GM19240 (cell line): Measurements from ENCODE around the gene SBNO2.

Source experiments
- DNase-seq: peaks from one replicate; pipeline ENCODE4 v3.0.0; 2011; ENCODE audit warnings: low spot score; ENCODE audit not compliant: insufficient read length

Gene SBNO2

DNA sequence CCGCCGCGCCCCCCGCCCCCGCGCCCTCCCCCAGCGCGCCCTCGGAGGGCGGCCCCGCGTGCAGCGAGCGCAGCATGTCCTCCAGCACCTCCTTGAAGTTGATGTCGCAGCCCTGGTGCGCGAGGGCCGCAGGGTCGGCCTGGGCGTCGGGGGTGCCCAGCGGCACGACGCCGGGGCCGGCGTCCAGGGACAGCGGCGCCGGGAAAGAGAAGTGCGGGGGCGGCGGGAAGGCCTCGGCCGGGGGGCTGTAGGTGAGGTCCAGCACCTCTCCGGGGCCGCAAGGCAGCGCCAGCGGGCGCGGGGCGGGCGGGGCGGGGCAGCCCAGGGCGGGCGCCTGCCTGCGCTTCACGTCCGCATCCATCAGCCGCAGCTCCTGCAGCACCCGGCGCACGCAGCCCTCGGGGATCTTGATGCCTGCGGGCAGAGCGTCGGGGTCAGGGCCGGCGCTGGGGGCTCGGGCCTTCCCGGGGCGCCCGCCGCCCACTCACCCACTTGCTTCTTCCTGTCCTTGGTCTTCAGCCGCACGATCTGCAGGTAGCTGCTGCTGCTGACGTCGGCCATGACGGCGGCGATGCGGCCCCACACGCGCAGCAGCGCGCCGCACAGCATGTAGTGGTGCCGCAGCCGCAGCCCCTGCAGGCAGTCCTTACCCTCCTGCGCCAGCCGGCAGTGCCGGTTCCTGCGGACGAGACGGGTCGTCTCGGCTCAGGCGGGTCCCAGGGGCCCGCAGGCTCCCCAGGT, 65.6 kb downstream of the SBNO2 start:
- no peak for DNase-seq

DNA sequence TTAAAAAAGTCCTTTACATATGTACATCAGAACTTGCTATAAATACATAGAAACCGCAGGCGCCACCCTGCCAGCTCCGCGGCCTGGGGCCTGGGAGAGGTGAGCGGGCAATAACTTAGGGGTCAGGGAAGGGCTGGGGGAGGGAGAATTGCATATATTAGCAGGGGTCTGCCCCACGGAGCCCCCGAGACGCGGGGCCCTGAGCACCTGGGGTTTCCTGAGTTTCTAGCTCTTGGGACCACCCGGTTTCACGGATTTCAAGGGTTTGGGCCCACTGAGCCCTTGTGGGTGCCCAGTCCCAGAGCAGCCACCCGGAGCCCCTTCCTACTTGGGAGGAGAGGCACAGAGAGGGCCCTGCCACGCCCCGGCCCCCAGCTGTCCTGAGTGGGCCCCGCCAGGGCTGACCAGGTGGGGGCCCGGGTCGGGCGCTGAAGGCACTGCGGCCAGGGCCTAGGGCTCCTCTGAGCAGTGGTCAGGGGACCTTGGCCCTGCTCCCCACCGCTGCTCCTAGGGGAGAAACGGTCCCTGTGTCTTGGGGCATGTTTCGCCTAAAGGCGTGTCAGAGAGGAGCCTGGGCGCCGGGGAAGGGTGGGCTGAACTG, 66.3 kb downstream of the SBNO2 start:
- no peak for DNase-seq

DNA sequence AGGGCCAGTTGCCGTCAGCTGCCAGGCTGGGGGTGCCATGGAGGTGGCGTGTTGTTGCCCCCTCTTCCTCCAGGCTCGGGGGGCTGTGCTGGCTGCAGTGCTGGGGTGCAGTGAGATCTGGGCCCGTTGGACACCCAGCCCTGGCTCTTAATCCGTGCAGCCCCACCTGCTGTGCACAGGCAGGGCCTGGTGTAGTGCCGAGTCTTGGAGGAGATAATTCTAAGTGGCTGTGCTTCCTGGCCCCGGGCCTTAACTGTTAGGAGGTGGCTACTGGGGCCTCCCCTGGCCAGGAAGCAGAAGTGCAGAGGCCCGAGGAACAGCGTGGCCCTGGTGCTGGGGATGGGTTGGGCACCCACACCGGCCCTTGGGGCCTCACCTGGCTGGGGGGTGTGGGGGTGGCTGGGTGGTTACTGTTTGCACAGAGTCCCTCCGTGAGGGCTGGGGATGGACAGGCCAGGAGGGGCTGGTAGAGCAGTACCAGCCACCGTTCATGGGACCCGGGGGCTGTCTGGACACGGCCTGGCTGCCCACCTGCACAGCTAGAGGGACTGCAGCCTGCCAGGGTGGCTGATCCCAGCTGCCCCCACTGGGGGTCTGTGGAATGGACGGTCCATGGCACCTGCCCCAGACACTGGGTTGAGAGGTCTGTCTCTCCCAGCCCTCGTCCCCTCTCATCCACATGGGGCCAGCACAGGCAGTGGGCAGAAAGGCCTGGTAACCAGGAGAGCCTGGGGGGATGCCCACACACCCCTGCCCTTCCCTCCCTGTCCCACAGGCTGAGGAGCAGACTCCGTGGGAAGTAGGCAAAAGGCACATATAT, 67.0 kb downstream of the SBNO2 start:
- DNase-seq: no peak

DNA sequence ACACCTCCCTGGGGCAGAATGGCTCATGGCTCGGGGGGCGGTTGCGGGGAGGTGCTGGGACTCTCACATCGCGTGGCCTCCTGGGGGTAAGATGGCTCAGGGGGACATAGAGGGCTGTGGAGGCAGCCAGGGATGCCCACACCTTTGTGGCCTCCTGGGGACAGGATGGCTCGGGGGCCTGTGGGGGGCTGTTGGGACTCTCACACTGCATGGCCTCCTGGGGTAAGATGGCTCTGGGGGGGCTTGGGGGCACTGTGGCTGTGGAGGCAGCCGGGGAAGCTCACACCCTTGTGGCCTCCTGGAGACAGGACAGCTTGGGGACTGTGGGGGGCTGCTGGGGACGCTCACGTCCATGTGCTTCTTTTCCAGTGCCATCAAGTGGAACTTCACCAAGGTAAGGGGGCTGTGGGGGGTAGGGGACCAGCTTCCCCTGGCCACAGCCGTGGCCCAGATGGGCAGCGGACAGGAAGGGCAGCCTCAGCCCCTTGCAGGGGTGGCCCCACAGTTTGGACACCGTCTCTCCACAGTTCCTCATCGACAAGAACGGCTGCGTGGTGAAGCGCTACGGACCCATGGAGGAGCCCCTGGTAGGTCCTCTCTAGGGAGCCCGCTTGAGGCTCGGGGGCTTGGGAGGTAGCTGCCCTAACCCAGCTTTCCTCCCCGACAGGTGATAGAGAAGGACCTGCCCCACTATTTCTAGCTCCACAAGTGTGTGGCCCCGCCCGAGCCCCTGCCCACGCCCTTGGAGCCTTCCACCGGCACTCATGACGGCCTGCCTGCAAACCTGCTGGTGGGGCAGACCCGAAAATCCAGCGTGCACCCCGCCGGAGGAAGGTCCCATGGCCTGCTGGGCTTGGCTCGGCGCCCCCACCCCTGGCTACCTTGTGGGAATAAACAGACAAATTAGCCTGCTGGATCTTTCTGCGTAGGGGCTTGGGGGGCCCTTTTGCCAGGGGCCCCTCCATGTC, 67.9 kb downstream of the SBNO2 start:
- DNase-seq: no peak

DNA sequence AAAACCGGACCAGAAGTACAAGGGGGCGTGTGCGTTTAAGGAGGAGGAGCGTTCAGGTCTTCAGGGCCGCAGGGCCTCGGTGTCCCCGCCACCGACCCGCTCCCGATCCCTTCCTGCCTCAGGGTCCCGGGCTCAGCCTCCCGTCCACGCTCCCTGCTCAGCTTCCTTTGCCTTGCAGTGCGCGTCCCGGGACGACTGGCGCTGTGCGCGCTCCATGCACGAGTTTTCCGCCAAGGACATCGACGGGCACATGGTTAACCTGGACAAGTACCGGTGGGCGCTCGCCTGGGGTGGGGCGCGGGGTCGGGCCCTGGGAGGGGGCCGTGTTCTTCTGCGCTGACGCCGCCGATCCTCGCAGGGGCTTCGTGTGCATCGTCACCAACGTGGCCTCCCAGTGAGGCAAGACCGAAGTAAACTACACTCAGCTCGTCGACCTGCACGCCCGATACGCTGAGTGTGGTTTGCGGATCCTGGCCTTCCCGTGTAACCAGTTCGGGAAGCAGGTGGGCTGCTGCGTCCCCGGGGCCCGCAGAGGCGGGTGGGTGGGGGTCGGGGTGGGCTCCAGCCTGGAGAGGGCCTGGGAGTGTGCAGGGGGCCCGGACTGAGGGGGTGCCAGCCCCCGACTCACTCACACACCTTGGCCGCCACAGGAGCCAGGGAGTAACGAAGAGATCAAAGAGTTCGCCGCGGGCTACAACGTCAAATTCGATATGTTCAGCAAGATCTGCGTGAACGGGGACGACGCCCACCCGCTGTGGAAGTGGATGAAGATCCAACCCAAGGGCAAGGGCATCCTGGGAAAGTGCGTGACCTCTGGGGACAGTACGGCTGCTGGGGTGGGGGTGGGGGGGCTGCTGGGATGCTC, 68.8 kb downstream of the SBNO2 start:
- DNase-seq: peak; percentile 62

DNA sequence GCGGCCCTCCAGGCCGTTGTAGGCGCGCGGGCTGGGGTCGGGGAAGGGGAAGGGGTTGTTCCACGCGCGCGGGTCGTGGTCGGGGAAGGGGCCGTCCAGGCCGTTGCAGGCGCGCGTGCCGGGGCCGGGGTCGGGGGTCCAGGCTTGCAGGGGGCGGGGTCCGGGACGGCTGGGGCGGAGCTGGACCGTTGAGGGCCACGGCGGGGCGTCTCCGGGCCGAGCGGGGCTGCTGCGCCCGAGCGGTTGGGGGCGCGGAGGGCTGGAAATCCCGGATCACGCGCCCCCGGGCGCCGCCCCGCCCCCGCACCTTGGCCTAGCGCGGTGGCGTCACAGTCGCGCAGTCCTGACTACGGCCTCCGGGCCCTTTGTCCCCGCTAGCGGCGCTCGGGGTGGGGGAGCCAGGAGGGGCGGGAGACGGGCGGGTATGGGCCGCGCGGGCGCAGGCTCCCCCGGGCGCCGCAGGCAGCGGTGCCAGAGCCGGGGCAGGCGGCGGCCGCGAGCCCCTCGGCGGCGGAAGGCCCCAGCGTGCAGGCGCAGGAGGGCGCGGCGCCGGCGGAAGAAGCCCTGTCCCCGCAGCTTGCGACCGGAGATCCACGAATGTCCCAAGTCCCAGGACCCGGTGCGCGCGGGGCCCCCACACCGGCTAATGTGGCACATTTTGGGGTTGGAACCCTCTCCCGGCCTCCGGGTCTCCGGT, 69.6 kb downstream of the SBNO2 start:
- peak; percentile 88 for DNase-seq

DNA sequence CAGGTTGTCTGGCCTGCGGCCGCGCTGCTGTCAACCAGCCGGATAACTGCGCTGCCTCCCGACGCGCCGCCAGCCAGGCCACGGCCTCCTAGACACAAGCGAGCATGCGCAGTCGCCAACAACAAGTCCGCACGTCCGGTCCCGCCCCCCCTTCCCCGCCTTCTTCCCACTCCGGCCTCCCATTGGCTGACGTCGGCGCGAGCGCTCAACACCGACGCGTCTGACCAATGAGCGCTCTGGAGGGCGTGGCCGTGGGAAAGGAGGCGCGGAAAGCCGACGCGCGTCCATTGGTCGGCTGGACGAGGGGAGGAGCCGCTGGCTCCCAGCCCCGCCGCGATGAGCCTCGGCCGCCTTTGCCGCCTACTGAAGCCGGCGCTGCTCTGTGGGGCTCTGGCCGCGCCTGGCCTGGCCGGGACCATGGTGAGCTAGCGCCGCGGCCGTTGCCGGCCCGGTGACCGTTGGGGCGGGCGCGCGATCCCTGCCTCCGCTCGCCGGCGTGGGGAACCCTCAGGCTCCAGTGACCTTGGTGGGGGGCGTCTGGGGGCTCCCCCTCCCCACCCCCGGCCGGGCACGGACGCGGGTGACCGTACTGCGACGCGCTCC, 70.3 kb downstream of the SBNO2 start, which contains the start of gene GPX4:
TSS of gene GPX4 (plus strand) at position 287 of the 603 bp plus-strand sequence. CDS start at position 337, 50 bp downstream.
- peak; percentile 100 for DNase-seq

DNA sequence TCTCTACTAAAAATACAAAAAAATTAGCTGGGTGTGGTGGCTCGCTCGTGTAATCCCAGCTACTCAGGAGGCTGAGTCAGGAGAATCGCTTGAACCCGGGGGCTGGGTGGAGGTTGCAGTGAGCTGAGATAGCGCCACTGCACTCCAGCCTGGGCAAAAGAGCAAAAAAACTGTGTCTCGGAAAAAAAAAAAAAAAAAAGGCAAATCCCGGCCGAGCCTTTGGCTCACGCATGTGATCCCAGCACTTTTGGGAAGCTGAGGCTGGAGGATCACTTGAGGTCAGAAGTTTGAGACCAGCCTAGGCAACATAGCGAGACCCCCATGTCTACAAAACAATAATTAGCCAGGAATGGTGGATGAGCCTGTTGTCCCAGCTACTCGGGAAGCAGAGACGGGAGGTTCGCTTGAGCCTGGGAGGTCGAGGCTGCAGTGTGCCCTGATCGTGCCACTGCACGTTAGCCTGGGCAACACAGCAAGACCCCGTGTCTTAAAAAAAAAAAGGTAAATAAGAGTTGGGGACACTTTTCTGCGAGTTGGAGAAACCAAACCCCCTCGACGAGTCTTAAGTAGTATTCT, 70.8 kb downstream of the SBNO2 start:
- DNase-seq: no peak

DNA sequence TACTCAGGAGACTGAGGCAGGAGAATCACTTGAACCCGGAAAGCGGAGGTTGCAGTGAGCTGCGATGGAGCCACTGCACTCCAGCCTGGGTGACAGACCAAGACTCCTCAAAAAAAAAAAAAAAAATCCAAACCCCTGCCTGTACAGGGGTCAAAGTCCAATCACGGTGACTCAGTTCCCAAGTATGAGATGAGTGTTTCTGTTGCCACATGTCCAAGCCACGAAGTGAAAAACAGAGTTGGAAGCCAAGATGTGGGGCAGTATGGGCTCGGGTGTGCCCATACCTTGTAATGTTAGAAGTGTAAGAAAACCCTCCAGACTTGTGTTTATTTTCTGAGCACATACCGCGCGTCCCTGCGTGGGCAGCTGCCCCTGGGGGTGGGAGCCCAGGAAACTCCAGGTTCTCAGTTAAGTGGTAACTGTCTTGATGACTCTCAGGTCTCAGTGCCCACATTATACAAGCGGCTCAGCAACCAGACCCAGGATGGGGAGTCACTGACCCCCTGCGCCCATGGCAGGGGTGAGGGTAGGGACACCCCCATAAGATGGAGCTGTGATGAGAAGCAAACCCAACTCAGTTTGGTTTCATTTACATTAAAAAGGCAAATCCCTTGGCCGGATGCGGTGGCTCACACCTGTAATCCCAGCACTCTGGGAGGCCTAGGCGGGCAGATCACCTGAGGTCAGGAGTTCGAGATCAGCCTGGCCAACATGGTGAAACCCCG, 71.5 kb downstream of the SBNO2 start:
- no peak for DNase-seq

DNA sequence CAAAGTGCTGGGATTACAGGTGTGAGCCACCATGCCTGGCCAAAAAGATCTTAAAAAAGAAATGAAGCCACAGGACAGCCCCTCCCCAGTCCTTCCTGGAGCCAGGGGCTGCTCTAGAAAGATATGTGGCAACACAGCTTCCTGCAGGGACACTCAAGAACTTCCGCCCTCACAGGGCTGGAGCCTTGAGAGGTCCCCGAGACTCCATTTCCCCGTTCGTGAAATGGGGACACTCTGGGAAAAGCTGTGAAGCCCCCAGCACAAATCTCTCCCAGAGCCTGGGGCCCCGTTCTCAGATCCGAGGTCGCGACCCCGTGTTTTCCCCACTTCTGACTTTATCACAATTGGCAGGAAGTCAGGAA, 72.8 kb downstream of the SBNO2 start:
- DNase-seq: no peak

DNA sequence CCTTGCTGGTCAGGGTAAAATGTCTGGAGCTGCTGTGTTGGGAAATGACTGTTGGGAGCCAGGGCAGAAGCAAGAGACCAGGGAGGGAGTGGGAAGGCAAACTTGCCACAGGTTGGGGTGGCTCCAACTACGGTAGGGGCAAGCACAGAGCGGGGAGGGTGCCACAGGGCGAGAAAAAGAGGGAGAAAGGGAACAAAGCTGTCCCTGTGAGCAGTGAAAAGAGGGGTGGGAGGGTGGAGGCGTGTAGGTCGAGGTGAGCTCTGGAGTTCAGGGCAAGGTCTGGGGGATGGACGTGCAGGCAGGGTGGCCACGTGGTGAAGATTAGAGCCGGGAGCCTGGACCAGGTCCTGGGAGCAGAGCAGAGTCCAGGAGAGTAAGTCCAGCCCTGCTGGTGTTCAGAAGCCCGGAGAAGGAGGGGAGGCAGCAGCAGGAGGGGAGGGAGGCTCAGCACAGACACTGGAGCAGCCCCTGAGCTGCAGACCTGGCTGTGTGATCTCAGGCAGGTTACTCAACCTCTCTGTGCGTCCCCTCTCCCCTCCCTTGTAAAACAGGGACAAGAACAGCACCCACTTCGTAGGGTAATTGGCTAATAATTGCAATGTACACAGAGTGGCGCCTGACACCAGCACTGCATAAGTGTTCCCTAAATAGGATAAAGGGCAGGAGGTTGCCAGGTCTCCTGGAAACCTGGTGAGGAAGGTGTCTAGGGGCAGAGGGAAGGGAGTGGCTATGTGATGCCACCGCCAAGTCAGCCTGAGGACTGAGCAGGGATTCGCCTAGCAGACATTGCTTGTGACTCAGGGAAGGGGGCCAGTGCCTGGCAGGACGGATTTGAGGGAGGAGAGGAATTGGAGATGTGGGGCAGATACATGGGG, 75.7 kb downstream of the SBNO2 start:
- DNase-seq: no peak

DNA sequence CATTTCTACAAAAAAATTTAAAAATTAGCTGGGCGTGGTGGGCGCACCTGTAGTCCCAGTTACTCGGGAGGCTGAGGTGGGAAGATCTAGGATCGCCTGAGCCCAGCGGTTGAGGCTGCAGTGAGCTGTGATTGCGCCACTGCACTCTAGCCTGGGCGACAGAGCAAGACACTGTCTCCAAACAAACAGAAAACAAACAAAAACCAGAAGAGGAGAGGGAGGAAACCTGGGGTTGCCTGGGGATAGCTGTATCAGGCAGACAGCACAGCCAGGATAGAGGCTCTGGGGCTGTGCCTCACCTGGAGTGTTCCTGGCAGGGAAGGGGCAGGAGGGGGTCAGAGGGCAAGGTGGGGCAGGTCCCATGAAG, 76.3 kb downstream of the SBNO2 start:
- DNase-seq: no peak

DNA sequence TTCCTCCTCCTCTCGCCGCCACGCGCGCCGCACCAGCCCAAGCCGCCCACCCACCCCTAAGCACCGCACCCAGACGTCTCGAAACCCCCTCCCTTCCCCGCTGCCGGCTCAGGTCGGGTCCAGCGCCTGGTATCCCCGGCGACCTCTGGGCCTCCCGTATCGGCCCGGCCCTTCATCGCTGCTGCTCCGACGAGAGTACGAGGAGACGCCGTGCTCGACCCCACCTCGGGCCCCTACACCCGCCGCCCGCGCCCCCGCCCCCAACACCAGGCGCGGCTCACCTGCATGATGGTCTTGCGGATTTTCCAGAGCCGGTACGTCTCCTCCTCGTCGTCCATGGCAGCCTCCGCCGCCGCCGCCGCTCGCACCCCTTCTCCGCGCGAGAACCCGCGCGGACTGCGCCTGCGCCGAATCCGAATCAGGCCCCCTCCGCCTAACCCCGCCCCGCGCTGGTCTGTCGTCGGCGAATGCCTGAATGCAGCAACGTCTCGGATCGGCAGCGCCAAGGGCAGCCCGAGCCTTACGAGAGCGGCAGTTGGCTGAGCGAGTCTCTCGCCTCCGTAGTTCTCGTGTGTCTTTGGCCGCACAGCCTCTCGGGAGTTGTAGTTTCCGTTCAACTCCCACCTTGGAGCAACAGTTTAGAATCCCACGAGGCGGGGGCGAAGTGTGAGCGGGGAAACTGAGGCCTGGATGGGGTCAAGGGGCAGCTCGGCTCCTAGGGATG, 78.9 kb downstream of the SBNO2 start, which contains the start of gene POLR2E:
TSS of gene POLR2E (minus strand) at position 398 of the 724 bp plus-strand sequence. CDS start at position 338, 60 bp downstream.
- peak; percentile 98 for DNase-seq

DNA sequence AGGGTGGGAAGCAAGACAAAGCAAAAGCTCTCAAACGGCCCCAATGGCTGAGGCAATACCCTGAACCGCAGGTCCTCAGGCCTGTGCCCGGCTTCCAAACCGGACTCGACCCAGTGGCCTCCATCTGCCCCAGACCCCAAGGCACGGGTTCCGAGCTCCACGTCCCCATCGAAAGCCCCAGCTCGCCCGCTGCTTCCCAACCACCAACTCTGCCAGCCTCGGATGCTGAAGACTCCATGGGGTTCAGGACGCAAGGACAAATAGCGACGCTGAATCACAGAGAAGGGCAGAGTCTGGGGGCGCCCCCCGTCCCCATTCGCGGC, 79.5 kb downstream of the SBNO2 start:
- DNase-seq: no peak

DNA sequence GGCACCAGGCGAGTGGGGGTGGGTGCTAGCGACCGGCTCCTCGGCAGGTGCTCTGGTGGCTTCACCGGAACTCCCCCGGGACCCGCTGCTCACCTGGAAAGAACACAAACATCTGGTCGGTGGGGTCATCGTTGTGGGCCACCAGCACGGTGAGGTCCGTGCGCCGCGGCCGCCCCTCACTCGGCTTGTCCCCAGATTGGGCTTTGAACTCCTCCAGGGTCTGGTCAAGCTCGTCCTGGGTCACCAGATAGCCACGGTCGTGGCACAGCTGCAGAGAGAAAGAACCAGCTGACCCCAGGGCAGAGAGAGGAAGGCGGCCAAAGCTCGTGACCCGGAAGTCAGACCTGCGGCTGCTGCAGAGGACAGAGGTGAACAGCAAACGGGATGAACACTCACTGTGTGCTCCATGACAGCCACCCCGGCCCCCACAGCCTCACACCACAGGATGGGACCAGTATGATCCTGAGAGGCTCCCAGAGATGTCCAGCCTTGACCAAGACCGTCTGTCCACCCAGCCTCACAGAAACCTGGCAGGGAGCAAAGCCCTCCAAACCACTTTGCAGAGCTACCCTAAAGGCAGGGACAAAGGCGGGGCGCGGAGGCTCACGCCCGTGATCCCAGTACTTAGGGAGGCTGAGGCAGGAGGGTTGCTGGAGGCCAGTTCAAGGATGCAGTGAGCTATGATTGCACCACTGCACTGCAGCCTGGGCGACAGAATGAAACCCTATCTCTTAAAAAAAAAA, 80.1 kb downstream of the SBNO2 start:
- no peak for DNase-seq

DNA sequence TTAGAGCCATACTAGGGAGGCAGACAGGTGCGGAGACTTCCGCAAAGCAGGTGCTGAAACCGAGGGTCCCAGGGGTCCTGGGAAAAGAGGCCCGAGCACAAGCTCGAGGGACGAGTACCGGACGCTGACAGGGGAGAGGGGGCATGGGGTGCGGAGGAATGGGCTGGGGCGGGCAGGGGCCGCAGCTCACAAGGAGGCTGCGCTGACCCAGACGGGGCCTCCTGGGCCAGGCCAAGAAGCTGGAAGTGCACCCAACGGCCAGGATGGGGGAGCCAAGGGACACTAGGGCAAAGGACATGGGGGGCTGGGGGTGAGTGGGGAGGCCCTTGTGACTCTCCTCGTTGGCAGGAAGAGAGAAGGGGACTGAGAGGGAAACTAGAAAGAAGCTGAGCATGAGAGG, 80.7 kb downstream of the SBNO2 start:
- DNase-seq: no peak
